Activated CD8-positive, alpha-beta T cell treated with anti-CD3 and anti-CD28 coated beads for 36 hours (primary cell): ENCODE results near the gene TAF9. TPM values are rescaled to one million over a fixed set of nuclear protein-coding genes. Genes with fewer than 3 reads are reported as not detected.

Experiments used
- ATAC-seq: fragments of 200-7000 bp; cut with Tn5 transposase; one replicate; pipeline ENCODE4 v1.10.0; 2021; ENCODE audit warnings: mild to moderate bottlenecking, moderate library complexity
- CTCF ChIA-PET: fragments of 350-600 bp; sonication (Branson Sonifier 250); formaldehyde crosslinking; loops from one replicate; lab custom pipeline; 2021; ENCODE audit warnings: antibody characterized with exemption; lab: Charles Lee
- POLR2A ChIA-PET: fragments of 350-600 bp; sonication (Branson Sonifier 250); formaldehyde crosslinking; loops from one replicate; lab custom pipeline; 2021; ENCODE audit warnings: antibody characterized with exemption; lab: Charles Lee
- DNase-seq: peaks from one replicate; pipeline ENCODE4 v3.0.0-alpha.2; 2020
- H3K27ac Mint-ChIP-seq: one replicate; pipeline ENCODE4 v1.8.0; 2021; ENCODE audit warnings: mild to moderate bottlenecking, mixed read lengths
- H3K27me3 Mint-ChIP-seq: one replicate; pipeline ENCODE4 v1.8.0; 2021; ENCODE audit warnings: mixed read lengths
- H3K36me3 Mint-ChIP-seq: one replicate; pipeline ENCODE4 v1.8.0; 2021; ENCODE audit warnings: low read depth, mixed read lengths
- H3K4me1 Mint-ChIP-seq: one replicate; pipeline ENCODE4 v1.8.0; 2021; ENCODE audit warnings: low read depth, mixed read lengths
- H3K4me3 Mint-ChIP-seq: one replicate; pipeline ENCODE4 v1.8.0; 2021; ENCODE audit warnings: mild to moderate bottlenecking, moderate library complexity, mixed read lengths
- H3K9me3 Mint-ChIP-seq: one replicate; pipeline ENCODE4 v1.8.0; 2021; ENCODE audit warnings: mixed read lengths
- intact Hi-C: fragments of 100-400 bp; cut with micrococcal nuclease; formaldehyde crosslinking; loops from one replicate; pipeline ENCODE4 v1.10.0; 2022
- total RNA-seq, 2 experiments: library from RNA; stranded (reverse); gene quantifications; one replicate each; pipeline ENCODE4 v1.2.3, GENCODE V29; 2021
- TF ChIP-seq, protein P1 (sequence below): fragments of 200-600 bp; IDR thresholded peaks from one replicate; pipeline ENCODE4 v1.8.0; 2022; ENCODE audit warnings: antibody characterized with exemption, mild to moderate bottlenecking

TAF9 gene
- total RNA-seq, 2 experiments from 2014 or later: 68.8 to 70.6 TPM

DNA sequence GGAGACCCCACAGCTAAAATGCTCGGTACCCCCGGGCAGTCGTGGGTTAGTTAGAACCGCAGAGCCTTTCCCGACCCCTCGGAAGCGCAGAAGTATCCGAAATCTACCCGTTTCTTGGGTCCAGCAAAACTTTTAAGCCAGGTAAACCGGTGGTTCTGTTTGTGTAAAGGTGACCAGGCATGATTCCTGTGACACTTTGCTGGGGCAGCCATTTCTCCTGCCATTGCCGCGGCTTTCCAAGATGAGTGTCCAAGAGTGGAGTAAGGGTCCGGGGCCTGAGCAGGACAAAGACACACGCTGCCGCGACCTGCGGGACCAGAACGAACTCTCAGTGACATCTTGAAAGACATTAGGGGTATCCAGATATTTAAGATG, 46.3 kb upstream of the TAF9 start:
- ChIA-PET CTCF (no interaction called here), POLR2A (no interaction called here)
- Mint-ChIP-seq H3K27ac (no peak overlapping the region), H3K4me1 (no peaks in the 10 kb centered on the region), H3K4me3 (peak overlapping the region; percentile 47), H3K27me3 (no peaks in the 10 kb centered on the region), H3K9me3 (no peaks in the 10 kb centered on the region), H3K36me3 (peaks cover 18% of the 10 kb centered on the region)
- TF ChIP-seq, protein P1, sequence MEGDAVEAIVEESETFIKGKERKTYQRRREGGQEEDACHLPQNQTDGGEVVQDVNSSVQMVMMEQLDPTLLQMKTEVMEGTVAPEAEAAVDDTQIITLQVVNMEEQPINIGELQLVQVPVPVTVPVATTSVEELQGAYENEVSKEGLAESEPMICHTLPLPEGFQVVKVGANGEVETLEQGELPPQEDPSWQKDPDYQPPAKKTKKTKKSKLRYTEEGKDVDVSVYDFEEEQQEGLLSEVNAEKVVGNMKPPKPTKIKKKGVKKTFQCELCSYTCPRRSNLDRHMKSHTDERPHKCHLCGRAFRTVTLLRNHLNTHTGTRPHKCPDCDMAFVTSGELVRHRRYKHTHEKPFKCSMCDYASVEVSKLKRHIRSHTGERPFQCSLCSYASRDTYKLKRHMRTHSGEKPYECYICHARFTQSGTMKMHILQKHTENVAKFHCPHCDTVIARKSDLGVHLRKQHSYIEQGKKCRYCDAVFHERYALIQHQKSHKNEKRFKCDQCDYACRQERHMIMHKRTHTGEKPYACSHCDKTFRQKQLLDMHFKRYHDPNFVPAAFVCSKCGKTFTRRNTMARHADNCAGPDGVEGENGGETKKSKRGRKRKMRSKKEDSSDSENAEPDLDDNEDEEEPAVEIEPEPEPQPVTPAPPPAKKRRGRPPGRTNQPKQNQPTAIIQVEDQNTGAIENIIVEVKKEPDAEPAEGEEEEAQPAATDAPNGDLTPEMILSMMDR: no peak
- intact Hi-C loops: no loop called here
- ATAC-seq (no peak), DNase-seq (no peak)

DNA sequence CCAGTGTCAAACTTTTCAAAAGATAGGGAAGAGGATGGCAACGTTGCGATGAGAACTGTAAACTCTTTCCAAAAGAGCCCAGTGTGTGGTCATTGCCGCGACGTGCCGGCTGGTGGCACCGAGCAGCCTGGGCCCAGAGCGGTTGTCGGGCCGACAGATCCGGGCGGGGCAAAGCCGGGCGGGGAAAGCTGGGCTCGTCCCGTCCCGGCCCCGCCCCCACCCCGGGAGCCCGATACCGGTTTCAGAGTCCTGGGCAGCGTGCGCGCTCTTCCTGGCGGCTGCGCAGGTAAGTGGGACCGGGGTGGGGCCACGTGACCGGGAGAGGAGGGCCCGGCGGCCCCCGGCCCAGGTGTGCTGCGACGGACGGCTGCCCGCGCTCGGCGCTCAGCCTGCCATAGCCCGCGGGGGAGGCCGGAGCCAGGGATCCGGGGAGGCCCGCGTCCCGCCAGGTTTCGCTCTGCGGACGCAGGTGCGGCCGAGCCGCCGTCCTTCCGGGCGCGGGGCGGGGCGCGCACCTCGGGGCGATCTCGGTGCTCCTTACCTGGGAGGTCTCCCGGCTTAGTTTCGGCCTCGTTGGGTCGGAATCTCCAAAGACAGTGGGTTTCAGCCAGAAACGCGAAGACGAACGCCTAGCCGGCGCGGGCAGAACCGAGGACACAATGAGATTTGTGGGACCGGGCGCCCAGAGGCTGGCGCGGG, 45.7 kb upstream of the TAF9 start, which contains the start of gene MARVELD2:
Gene MARVELD2, plus strand, starts transcription at position 232 of the 699 bp plus-strand sequence. CDS start 4,270 bp downstream, outside the sequence.
- DNase-seq: peak; percentile 40
- H3K27me3 Mint-ChIP-seq: no peaks in the 10 kb centered on the region
- H3K36me3 Mint-ChIP-seq: peaks cover 18% of the 10 kb centered on the region
- H3K9me3 Mint-ChIP-seq: no peaks in the 10 kb centered on the region
- ChIA-PET POLR2A (no interaction called here), CTCF (no interaction called here)
- intact Hi-C loops: no loop called here
- H3K4me3 Mint-ChIP-seq: peak within 1 kb of the TSS; percentile 47
- no peak within 1 kb of the TSS for H3K27ac Mint-ChIP-seq
- H3K4me1 Mint-ChIP-seq: no peaks in the 10 kb centered on the region
- peak; percentile 82 for ATAC-seq
- TF ChIP-seq, protein P1: no peak

DNA sequence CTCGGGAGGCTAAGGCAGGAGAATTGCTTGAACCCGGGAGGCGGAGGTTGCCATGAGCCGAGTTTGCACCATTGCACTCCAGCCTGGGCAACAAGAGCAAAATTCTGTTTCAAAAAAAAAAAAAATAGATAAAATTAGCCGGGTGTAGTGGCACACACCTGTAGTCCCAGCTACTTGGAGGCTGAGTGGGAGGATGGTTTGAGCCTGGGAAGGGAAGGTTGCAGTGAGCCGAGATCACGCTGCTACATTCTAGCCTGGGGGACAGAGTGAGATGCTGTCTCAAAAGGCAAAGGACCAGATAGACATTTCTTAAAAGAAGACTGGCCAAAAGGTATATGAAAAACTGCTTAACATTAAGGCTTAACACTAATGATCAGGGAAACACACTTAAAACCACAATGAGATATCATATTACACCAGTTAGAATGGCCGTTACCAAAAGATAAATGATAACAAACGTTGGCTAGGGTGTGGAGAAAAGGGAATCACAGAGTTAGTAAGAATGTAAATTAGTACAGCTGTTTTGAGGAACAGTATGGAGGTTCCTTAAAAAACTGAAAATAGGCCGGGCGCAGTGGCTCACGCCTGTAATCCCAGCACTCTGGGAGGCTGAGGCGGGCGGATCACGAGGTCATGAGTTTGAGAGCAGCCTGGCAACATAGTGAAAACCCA, 35.5 kb upstream of the TAF9 start:
- TF ChIP-seq, protein P1: no peak
- Mint-ChIP-seq H3K36me3 (peaks cover 39% of the 10 kb centered on the region), H3K9me3 (peaks cover 2% of the 10 kb centered on the region), H3K27me3 (no peaks in the 10 kb centered on the region), H3K4me1 (no peaks in the 10 kb centered on the region), H3K27ac (no peak overlapping the region), H3K4me3 (no peak overlapping the region)
- DNase-seq (no peak), ATAC-seq (no peak)
- intact Hi-C loops: no loop called here
- POLR2A ChIA-PET: no interaction called here
- CTCF ChIA-PET: no interaction called here

DNA sequence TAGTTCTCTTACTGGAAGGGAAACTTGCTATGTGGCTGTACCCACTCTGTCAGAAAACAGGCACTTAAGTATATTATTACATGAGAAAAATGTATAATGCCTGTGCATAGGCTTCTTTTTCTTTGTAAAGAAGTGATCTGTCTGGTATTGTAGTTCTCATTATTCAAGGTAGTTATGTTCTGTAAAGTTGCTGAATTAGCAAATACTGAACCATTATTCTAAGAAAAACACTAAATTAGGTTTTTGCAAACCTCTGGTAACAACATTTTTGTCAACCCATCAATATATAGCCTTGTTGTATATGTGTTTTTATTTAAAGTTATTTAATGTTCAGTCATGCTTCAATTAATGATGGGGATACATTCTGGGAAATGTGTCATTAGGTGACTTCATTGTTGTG, 9.1 kb upstream of the TAF9 start:
- DNase-seq: no peak
- TF ChIP-seq, protein P1: no peak
- intact Hi-C loops: no loop called here
- H3K27me3 Mint-ChIP-seq: no peaks in the 10 kb centered on the region
- peaks cover 17% of the 10 kb centered on the region for H3K36me3 Mint-ChIP-seq
- no peaks in the 10 kb centered on the region for H3K9me3 Mint-ChIP-seq
- H3K4me1 Mint-ChIP-seq: no peaks in the 10 kb centered on the region
- ChIA-PET CTCF (no interaction called here), POLR2A (no interaction called here)
- H3K4me3 Mint-ChIP-seq: no peak overlapping the region
- no peak for ATAC-seq
- H3K27ac Mint-ChIP-seq: no peak overlapping the region

DNA sequence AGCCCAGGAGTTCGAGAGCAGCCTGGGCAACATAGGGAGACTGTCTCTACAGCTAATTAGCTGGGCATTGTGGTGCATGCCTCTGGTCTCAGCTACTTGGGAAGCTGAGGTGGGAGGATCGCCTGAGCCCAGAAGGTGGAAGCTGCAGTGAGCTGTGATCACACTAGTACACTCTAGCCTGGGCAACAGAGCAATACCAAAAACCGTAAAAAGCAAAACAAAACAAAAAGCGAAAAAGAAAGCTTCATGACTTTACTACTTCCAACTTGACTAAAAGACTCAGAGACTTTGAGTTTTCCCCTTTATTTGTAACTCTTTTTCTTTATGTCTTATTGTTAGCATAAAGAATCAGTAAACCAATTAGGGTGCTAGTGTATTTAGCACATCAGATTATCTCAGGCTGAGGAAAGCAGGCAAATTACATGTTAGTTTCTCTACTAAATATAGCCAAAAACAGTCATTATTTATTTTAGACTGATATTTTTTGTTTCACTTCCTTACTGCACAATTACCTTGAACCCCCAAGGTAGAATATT, 5.7 kb upstream of the TAF9 start:
- Mint-ChIP-seq H3K9me3 (no peaks in the 10 kb centered on the region), H3K27ac (peak overlapping the region; percentile 16), H3K4me3 (no peak overlapping the region), H3K36me3 (peaks cover 12% of the 10 kb centered on the region), H3K27me3 (no peaks in the 10 kb centered on the region), H3K4me1 (peaks cover 12% of the 10 kb centered on the region)
- DNase-seq: no peak
- intact Hi-C loops: no loop called here
- ATAC-seq: no peak
- TF ChIP-seq, protein P1: no peak
- ChIA-PET CTCF (no interaction called here), POLR2A (interaction anchor here (0.6 kb wide), 1 partner anchor 8 kb away, joined by 3 read pairs; no protein-coding TSS in a partner anchor)
